ENCODE results near the gene RIC1.
"Not testable (repeated sequence)": the region's sequence is repeated elsewhere in the genome, so short reads cannot be mapped to it uniquely, and the experiment has no call there.

RIC1 gene

GRCh38 chr9:5790923-5791322 is 162.0 kb downstream of the RIC1 start:
- FAIRE-seq: no peak

- FAIRE-seq: no peak
Measured at GRCh38 chr9:5791870-5792269, 163.0 kb downstream of the RIC1 start.

GRCh38 chr9:5793812-5794211 is 164.9 kb downstream of the RIC1 start:
- FAIRE-seq: no peak

- no peak for FAIRE-seq
Measured at GRCh38 chr9:5796298-5796697, 167.4 kb downstream of the RIC1 start.

GRCh38 chr9:5798581-5798980 is 169.7 kb downstream of the RIC1 start:
- FAIRE-seq: no peak

GRCh38 chr9:5799314-5799713 is 170.4 kb downstream of the RIC1 start:
- FAIRE-seq: peak; percentile 87

GRCh38 chr9:5800378-5800777 is 171.5 kb downstream of the RIC1 start:
- not testable (repeated sequence) for FAIRE-seq

- FAIRE-seq: no peak
Measured at GRCh38 chr9:5800969-5801738, 172.2 kb downstream of the RIC1 start.

GRCh38 chr9:5801739-5802113 is 172.8 kb downstream of the RIC1 start:
- no peak for FAIRE-seq

- FAIRE-seq: no peak
Measured at GRCh38 chr9:5805478-5805877, 176.6 kb downstream of the RIC1 start.

- no peak for FAIRE-seq
Measured at GRCh38 chr9:5811751-5812150, 182.8 kb downstream of the RIC1 start.

- no peak for FAIRE-seq
Measured at GRCh38 chr9:5813824-5814223, 184.9 kb downstream of the RIC1 start.

GRCh38 chr9:5815461-5815860 is 186.6 kb downstream of the RIC1 start:
- FAIRE-seq: no peak

GRCh38 chr9:5817862-5818261 is 189.0 kb downstream of the RIC1 start:
- no peak for FAIRE-seq

GRCh38 chr9:5818424-5819142 is 189.7 kb downstream of the RIC1 start:
- FAIRE-seq: no peak

GRCh38 chr9:5819174-5819573 is 190.3 kb downstream of the RIC1 start:
- no peak for FAIRE-seq

- no peak for FAIRE-seq
Measured at GRCh38 chr9:5820425-5820824, 191.5 kb downstream of the RIC1 start.

- FAIRE-seq: no peak
Measured at GRCh38 chr9:5825223-5825622, 196.3 kb downstream of the RIC1 start.
